Medulla oblongata (tissue), 1 donor: ENCODE results near the gene RNF145.
A peak's percentile ranks its signal among the peaks of the same experiment; 100 is the strongest.
"Not testable (repeated sequence)": the region's sequence is repeated elsewhere in the genome, so short reads cannot be mapped to it uniquely, and the experiment has no call there.

Source experiments
- DNase-seq: peaks from one replicate; pipeline ENCODE4 v3.0.0-alpha.2; 2015; ENCODE audit errors: extremely low spot score

The RNF145 gene

GRCh38 chr5:159189310-159189709 lies 20.0 kb downstream of the RNF145 start:
- no peak for DNase-seq

GRCh38 chr5:159187719-159188118 lies 21.6 kb downstream of the RNF145 start:
- no peak for DNase-seq

- DNase-seq, result no peak
These were observed 23.0 kb downstream of the RNF145 start for GRCh38 chr5:159186319-159186718.

- no peak for DNase-seq
These were observed 23.6 kb downstream of the RNF145 start for GRCh38 chr5:159185773-159186172.

GRCh38 chr5:159184858-159185381 lies 24.4 kb downstream of the RNF145 start:
- DNase-seq, result no peak

- no peak for DNase-seq
These were observed 25.1 kb downstream of the RNF145 start for GRCh38 chr5:159184236-159184635.

GRCh38 chr5:159183247-159183646 lies 26.1 kb downstream of the RNF145 start:
- DNase-seq, result no peak

GRCh38 chr5:159182691-159183090 lies 26.7 kb downstream of the RNF145 start:
- DNase-seq, result peak; percentile 14

GRCh38 chr5:159181651-159182050 lies 27.7 kb downstream of the RNF145 start:
- no peak for DNase-seq

- no peak for DNase-seq
These were observed 28.2 kb downstream of the RNF145 start for GRCh38 chr5:159181152-159181551.

- no peak for DNase-seq
These were observed 29.6 kb downstream of the RNF145 start for GRCh38 chr5:159179529-159180305.

- no peak for DNase-seq
These were observed 30.4 kb downstream of the RNF145 start for GRCh38 chr5:159178978-159179377.

- no peak for DNase-seq
These were observed 33.8 kb downstream of the RNF145 start for GRCh38 chr5:159175547-159175946.

GRCh38 chr5:159174511-159175168 lies 34.7 kb downstream of the RNF145 start:
- DNase-seq, result no peak

GRCh38 chr5:159171274-159171673 lies 38.1 kb downstream of the RNF145 start:
- no peak for DNase-seq

- DNase-seq, result no peak
These were observed 39.3 kb downstream of the RNF145 start for GRCh38 chr5:159170021-159170420.

- DNase-seq, result no peak
These were observed 42.9 kb downstream of the RNF145 start for GRCh38 chr5:159166416-159166815.

- DNase-seq, result no peak
These were observed 45.7 kb downstream of the RNF145 start for GRCh38 chr5:159163701-159164046.

- no peak for DNase-seq
These were observed 46.2 kb downstream of the RNF145 start for GRCh38 chr5:159163027-159163700.

GRCh38 chr5:159161361-159162214 lies 47.8 kb downstream of the RNF145 start:
- DNase-seq, result no peak

GRCh38 chr5:159158553-159159091 lies 50.7 kb downstream of the RNF145 start:
- DNase-seq, result not testable (repeated sequence)
